Right lobe of liver (tissue), 6 donors: ENCODE results near the gene TMEM222. TPM values are rescaled to one million over a fixed set of nuclear protein-coding genes. Genes with fewer than 3 reads are reported as not detected.

Experiments
- ATAC-seq, 4 donors: fragments of 200-7000 bp; cut with Tn5 transposase; one replicate each; pipeline ENCODE4 v1.9.1; 2020; ENCODE audit warnings: mild to moderate bottlenecking in 4 of 4, moderate library complexity in 4 of 4
- DNase-seq, 3 donors: peaks; one replicate each; pipeline ENCODE4 v3.0.0-alpha.2; 2020
- H3K27ac ChIP-seq, 3 donors: fragments of 200-600 bp; one replicate each; pipeline ENCODE4 v1.8.0; 2022
- H3K27me3 ChIP-seq, 2 donors: fragments of 200-600 bp; one replicate each; pipeline ENCODE4 v1.8.0; 2022
- H3K36me3 ChIP-seq, 4 donors: fragments of 200-600 bp; sonication (generic) in 1 of 4; one replicate each; pipeline versions ENCODE4 v1.5.1 to v1.8.0; 2017 to 2022; ENCODE audit warnings: control low read depth in 1 of 4
- H3K4me1 ChIP-seq, 4 donors: fragments of 200-600 bp; sonication (generic) in 1 of 4; one replicate each; pipeline versions ENCODE4 v1.5.1 to v1.8.0; 2017 to 2022; ENCODE audit warnings: control low read depth in 1 of 4
- H3K4me3 ChIP-seq, 3 donors: fragments of 200-600 bp; one replicate each; pipeline ENCODE4 v1.8.0; 2022
- H3K9me3 ChIP-seq, 4 donors: fragments of 200-600 bp; sonication (generic) in 1 of 4; one replicate each; pipeline versions ENCODE4 v1.5.1 to v1.8.0; 2017 to 2022; ENCODE audit warnings: control low read depth in 1 of 4
- POLR2A ChIP-seq: fragments of 450-650 bp; IDR thresholded peaks from one replicate; pipeline ENCODE4 v1.6.1; 2017; ENCODE audit warnings: antibody characterized with exemption, mild to moderate bottlenecking
- WGBS: methylation state at CpG from one replicate; pipeline ENCODE4 v1.1.6; 2018; ENCODE audit warnings: low coverage, low lambda C conversion rate; ENCODE audit not compliant: insufficient coverage; ENCODE audit errors: missing lambda C conversion rate; 5-methylcytosine and 5-hydroxymethylcytosine counted together
- intact Hi-C, 2 donors: fragments of 100-400 bp; cut with DNase I; formaldehyde crosslinking; loops; one replicate each; pipeline versions ENCODE4 v1.11.2 to v1.14.1; 2022
- total RNA-seq, 6 experiments: library from RNA; depleted of rRNA in 2 of 6; stranded (reverse); fragments of >200 nt in 2 of 6; fragmentation: NEBNext Ultra II Directional in 3 of 6; extraction: Animal tissue kit (Norgen Biotek cat#: 25700) in 3 of 6; gene quantifications; one replicate each; pipeline versions ENCODE4 v1.1.0 to v1.2.4, GENCODE V29; 2016 to 2023
- TF ChIP-seq, protein P1 (sequence below), 4 donors: fragments of 200-600 bp in 3 of 4; fragments of 450-650 bp in 1 of 4; IDR thresholded peaks; one replicate each; pipeline versions ENCODE4 v1.5.1 to v1.8.0; 2016 to 2022; ENCODE audit warnings: antibody characterized with exemption in 4 of 4, mild to moderate bottlenecking in 2 of 4
- donor health status: DM: no; HTN: yes; CAD: no.
- donor health status: DM: no; HTN: no; CAD: no.
- donor health status: DM: no; HTN: no; CAD: no.
- donor health status: DM: no; HTN: yes; CAD: no.
- donor health status: DM: no; HTN: yes; CAD: no.

The TMEM222 gene
- total RNA-seq, 6 experiments from 2014 or later = 15.1 to 22.6 (median 19.1) TPM

DNA sequence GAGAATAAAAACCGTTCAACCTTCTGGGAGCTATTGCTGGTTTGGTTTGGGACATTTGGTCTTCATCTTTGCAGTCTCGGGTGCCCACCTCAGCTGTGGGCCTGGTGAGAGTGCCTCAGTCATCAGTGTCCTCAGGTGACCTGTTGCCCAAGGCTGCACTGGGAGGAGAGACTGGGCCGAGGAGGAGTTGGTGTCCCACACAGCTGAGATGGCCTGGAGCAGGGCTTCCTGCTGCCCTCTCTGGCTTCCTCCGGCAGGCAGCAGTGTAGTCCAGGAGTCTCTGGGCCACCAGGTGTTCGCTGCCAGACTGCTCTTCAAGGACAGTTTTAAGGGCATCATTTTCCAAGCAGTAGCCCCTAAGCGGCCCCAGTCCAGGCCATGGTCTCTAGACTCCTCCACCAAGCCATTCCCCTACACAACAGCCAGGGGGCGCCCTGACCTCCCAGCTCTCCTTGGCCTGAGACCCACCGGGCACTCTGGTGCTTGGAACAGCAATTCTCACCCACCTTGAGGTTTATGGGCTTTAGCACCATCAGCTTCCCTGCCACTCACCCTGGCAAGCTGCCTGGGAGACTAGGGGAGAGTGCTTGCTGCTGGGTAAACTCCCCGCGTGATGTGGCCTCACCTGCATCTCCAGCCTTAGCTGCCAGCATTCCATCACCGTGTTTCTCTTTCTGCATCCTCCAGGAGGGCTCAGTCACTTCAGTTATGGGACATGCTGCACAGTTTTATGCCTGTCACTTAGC is 10.7 kb downstream of the TMEM222 start:
- no peak for TF ChIP-seq POLR2A
- TF ChIP-seq, protein P1, sequence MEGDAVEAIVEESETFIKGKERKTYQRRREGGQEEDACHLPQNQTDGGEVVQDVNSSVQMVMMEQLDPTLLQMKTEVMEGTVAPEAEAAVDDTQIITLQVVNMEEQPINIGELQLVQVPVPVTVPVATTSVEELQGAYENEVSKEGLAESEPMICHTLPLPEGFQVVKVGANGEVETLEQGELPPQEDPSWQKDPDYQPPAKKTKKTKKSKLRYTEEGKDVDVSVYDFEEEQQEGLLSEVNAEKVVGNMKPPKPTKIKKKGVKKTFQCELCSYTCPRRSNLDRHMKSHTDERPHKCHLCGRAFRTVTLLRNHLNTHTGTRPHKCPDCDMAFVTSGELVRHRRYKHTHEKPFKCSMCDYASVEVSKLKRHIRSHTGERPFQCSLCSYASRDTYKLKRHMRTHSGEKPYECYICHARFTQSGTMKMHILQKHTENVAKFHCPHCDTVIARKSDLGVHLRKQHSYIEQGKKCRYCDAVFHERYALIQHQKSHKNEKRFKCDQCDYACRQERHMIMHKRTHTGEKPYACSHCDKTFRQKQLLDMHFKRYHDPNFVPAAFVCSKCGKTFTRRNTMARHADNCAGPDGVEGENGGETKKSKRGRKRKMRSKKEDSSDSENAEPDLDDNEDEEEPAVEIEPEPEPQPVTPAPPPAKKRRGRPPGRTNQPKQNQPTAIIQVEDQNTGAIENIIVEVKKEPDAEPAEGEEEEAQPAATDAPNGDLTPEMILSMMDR (IDR thresholded peaks at IDR 0.05) = peak; percentile 56 to 81 (median 79)
- no peak overlapping the region for H3K27ac ChIP-seq
- ATAC-seq = peak; percentile 61 to 74 (median 72)
- peaks cover 0 to 29% (median 9%) of the 10 kb centered on the region in 4 donors for H3K36me3 ChIP-seq
- intact Hi-C loops = no loop called here
- no peak overlapping the region for H3K4me3 ChIP-seq
- peak in 1 of 3 donors; percentile 44 for DNase-seq
- no peaks in the 10 kb centered on the region for H3K4me1 ChIP-seq
- H3K9me3 ChIP-seq = no peaks in the 10 kb centered on the region
- WGBS = 76% methylated on average over 5 of the region's 11 CpGs
- H3K27me3 ChIP-seq = no peaks in the 10 kb centered on the region

DNA sequence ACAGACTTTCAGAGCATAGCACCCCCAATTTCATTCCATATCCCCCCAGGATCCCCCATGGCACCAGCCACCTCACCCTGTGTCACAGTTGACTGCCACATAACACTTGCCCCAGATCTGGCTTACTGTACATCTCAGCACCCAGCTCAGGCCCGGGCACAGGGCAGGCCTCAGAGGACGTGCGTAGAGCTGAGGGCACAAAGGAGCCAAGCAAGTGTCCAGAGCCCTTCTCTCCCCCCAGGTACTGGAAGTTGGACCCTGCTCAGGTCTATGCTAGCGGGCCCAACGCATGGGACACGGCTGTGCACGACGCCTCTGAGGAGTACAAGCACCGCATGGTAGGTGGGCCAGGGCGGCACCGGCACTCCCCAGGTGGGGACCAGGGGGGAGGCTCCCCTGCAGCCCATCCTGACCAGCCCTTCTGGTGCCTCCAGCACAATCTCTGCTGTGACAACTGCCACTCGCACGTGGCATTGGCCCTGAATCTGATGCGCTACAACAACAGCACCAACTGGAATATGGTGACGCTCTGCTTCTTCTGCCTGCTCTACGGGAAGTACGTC is 11.8 kb downstream of the TMEM222 start:
- 82% methylated on average over 8 of the region's 17 CpGs for WGBS
- intact Hi-C loops = no loop called here
- H3K9me3 ChIP-seq = no peaks in the 10 kb centered on the region
- H3K27ac ChIP-seq = no peak overlapping the region
- TF ChIP-seq, protein P1 (IDR thresholded peaks at IDR 0.05) = no peak
- no peak for TF ChIP-seq POLR2A
- H3K36me3 ChIP-seq = peaks cover 0 to 29% (median 9%) of the 10 kb centered on the region in 4 donors
- DNase-seq = no peak
- no peaks in the 10 kb centered on the region for H3K27me3 ChIP-seq
- H3K4me1 ChIP-seq = no peaks in the 10 kb centered on the region
- H3K4me3 ChIP-seq = no peak overlapping the region
- no peak for ATAC-seq

DNA sequence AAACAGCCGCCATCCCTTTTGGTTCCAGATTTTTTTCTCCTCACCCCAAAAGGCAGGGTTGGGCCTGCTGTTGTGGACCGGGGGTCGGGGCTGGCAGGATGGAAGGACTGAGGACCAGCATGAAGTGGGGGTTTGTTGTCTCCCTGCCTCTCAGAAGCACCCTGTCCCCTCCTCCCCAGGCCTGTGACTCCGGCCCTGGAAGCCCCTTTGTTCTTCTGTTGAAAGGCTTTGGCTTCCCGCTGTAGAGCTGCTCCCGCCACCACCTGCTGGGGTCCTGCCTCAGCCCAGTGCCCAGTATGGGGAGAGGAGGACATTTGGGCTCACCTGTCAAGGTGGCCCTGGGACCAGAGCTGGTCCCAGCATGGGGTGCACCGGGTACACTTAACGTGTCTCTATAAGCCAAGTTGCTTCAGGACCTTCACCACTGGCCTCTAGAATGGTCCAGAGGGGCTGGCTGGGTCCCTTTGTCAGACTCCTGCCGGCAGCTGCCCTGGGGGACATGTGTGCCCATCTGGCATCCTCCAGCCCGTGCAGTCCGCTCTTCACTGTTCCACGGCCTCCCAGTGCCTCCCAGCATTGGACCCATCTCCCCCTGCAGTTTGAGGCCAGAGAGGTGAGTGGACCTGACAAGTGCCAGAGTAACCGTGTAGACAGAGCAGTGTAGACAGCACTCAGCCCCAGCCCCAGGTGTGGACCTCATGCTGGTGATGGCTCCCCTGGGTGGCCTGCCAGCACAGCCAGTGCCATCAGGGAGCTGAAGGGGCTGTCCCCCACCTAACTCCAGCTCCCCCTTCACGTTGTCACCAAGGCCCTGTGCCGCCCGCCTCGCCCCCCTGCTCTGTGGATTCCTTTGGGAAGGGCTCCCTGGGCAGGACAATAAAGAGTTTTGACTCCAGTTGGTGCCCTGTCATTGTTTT is 13.8 kb downstream of the TMEM222 start:
- no peak for TF ChIP-seq POLR2A
- TF ChIP-seq, protein P1 (IDR thresholded peaks at IDR 0.05) = no peak
- Histone ChIP-seq H3K4me1 (no peaks in the 10 kb centered on the region), H3K27ac (no peak overlapping the region), H3K27me3 (no peaks in the 10 kb centered on the region), H3K9me3 (no peaks in the 10 kb centered on the region), H3K4me3 (no peak overlapping the region), H3K36me3 (peaks cover 0 to 29% (median 9%) of the 10 kb centered on the region in 4 donors)
- ATAC-seq (no peak), DNase-seq (no peak)
- no CpG with 5 or more reads among the region's 17 CpGs for WGBS
- intact Hi-C loops = no loop called here

DNA sequence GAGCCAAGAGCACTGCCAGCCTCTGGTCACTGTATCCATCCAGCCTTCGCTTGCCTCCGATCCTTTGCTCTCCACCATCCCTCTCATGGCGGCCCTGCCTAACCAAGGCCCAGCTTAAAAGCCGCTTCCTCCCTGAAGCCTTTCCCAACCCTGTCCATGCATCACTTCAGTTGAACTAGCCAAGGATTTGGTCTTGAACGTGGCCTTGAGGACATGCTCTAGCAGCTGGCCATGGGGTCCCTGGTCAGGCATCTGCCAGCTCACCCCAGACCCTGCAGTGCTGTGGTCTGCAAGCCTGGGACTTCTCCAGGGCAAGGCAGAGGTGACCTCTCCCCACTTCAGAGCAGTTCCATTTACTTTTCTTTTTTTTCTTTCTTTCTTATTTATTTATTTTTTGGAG is 14.8 kb downstream of the TMEM222 start:
- H3K27me3 ChIP-seq = no peaks in the 10 kb centered on the region

More for the DNA sequence above, 14.8 kb downstream of the TMEM222 start:
- H3K27ac ChIP-seq = no peak overlapping the region
- H3K4me1 ChIP-seq = no peaks in the 10 kb centered on the region
- H3K36me3 ChIP-seq = peaks cover 0 to 29% (median 7%) of the 10 kb centered on the region in 4 donors
- DNase-seq (no peak), ATAC-seq (no peak)
- intact Hi-C loops = no loop called here
- H3K9me3 ChIP-seq = no peaks in the 10 kb centered on the region
- WGBS = 75% methylated on average over 1 of the region's 5 CpGs
- H3K4me3 ChIP-seq = no peak overlapping the region
- TF ChIP-seq POLR2A = no peak
